Common myeloid progenitor, CD34-positive (primary cell): ENCODE data around the gene ALLC.
"Not testable (repeated sequence)": the region's sequence is repeated elsewhere in the genome, so short reads cannot be mapped to it uniquely, and the experiment has no call there.

Source experiments
- CTCF ChIA-PET: fragments of 350-600 bp; sonication (Branson Sonifier 250); formaldehyde crosslinking; loops from one replicate; lab custom pipeline; 2021; ENCODE audit warnings: antibody characterized with exemption; lab: Charles Lee
- POLR2A ChIA-PET: fragments of 350-600 bp; sonication (Branson Sonifier 250); formaldehyde crosslinking; loops from one replicate; lab custom pipeline; 2021; ENCODE audit warnings: antibody characterized with exemption; lab: Charles Lee
- DNase-seq, 3 donors: peaks; one replicate each; pipeline versions ENCODE4 v3.0.0 to v3.0.0-alpha.2; 2013
- H3K27ac ChIP-seq, 2 experiments: 1 replicate in 1 of 2; 2 replicates in 1 of 2; pipeline ENCODE4 v1.7.0; 2013; ENCODE audit warnings: inconsistent platforms in 2 of 2, low read length in 2 of 2, mild to moderate bottlenecking in 2 of 2, low read depth in 1 of 2, moderate library complexity in 1 of 2; ENCODE audit not compliant: severe bottlenecking in 2 of 2, insufficient read depth in 1 of 2, poor library complexity in 1 of 2
- H3K27me3 ChIP-seq, 5 experiments: replicated peaks in 2 of 5; 1 replicate in 3 of 5; 2 replicates in 2 of 5; pipeline versions ENCODE4 v1.6.1 to v1.7.0; 2013; ENCODE audit warnings: low read length in 4 of 5, mild to moderate bottlenecking in 2 of 5, moderate library complexity in 2 of 5, inconsistent platforms in 1 of 5; ENCODE audit not compliant: insufficient read depth in 5 of 5, control insufficient read depth in 4 of 5
- H3K36me3 ChIP-seq, 4 experiments: 1 replicate in 2 of 4; 2 replicates in 2 of 4; pipeline versions ENCODE4 v1.6.1 to v1.7.0; 2013; ENCODE audit warnings: low read length in 3 of 4, control low read depth in 1 of 4, mild to moderate bottlenecking in 1 of 4; ENCODE audit not compliant: control insufficient read depth in 4 of 4, insufficient read depth in 4 of 4
- H3K4me1 ChIP-seq, 4 experiments: 1 replicate in 3 of 4; 2 replicates in 1 of 4; pipeline versions ENCODE4 v1.6.1 to v1.7.1; 2013; ENCODE audit warnings: low read length in 3 of 4, mild to moderate bottlenecking in 3 of 4, control low read depth in 1 of 4, inconsistent platforms in 1 of 4, moderate library complexity in 1 of 4; ENCODE audit not compliant: control insufficient read depth in 4 of 4, insufficient read depth in 4 of 4; ENCODE audit errors: control extremely low read depth in 1 of 4
- H3K4me3 ChIP-seq, 7 experiments: 1 replicate in 4 of 7; 2 replicates in 3 of 7; pipeline versions ENCODE4 v1.5.1 to v1.7.0; 2013; ENCODE audit warnings: mild to moderate bottlenecking in 7 of 7, low read length in 6 of 7, moderate library complexity in 6 of 7, inconsistent platforms in 2 of 7, low read depth in 2 of 7, control low read depth in 1 of 7; ENCODE audit not compliant: insufficient read depth in 4 of 7, control insufficient read depth in 1 of 7; ENCODE audit errors: extremely low read depth in 1 of 7
- H3K9me3 ChIP-seq, 5 experiments: 1 replicate in 4 of 5; 2 replicates in 1 of 5; pipeline versions ENCODE4 v1.6.1 to v1.7.1; 2013; ENCODE audit warnings: low read length in 4 of 5, mild to moderate bottlenecking in 2 of 5, inconsistent platforms in 1 of 5, low read depth in 1 of 5, moderate library complexity in 1 of 5; ENCODE audit not compliant: control insufficient read depth in 4 of 5, insufficient read depth in 2 of 5; ENCODE audit errors: control extremely low read depth in 1 of 5
- WGBS: methylation state at CpG from one replicate; pipeline ENCODE4 v1.1.5; 2013; ENCODE audit not compliant: insufficient coverage; 5-methylcytosine and 5-hydroxymethylcytosine counted together

The ALLC gene

GRCh38 chr2:3635975-3636327 is 22.0 kb upstream of the ALLC start:
- POLR2A ChIA-PET = not testable (repeated sequence)

GRCh38 chr2:3636586-3637310 is 21.3 kb upstream of the ALLC start:
- ChIA-PET POLR2A (no interaction called here), CTCF (interaction anchor here (0.7 kb wide), 1 partner anchor 24 kb away, joined by 3 read pairs; no protein-coding TSS in a partner anchor)
- peaks cover 0 to under 1% (median 0%) of the 10 kb centered on the region in 5 experiments for H3K27me3 ChIP-seq
- H3K4me1 ChIP-seq = no peaks in the 10 kb centered on the region
- no peaks in the 10 kb centered on the region for H3K9me3 ChIP-seq
- no peak overlapping the region for H3K4me3 ChIP-seq
- H3K36me3 ChIP-seq = no peaks in the 10 kb centered on the region
- no peak overlapping the region for H3K27ac ChIP-seq
- no peak for DNase-seq
- 86% methylated on average over 7 of the region's 13 CpGs for WGBS

More at GRCh38 chr2:3635975-3636327, 22.0 kb upstream of the ALLC start:
- H3K27ac ChIP-seq, H3K36me3 ChIP-seq, DNase-seq, H3K27me3 ChIP-seq, H3K4me1 ChIP-seq, H3K9me3 ChIP-seq, H3K4me3 ChIP-seq: not testable (repeated sequence)
- 96% methylated on average over 12 of the region's 16 CpGs for WGBS
- CTCF ChIA-PET = interaction anchor here (0.7 to 1.8 kb wide), 2 partner anchors 8 to 23 kb away, joined by 3 read pairs; no protein-coding TSS in a partner anchor

GRCh38 chr2:3637311-3637675 is 20.7 kb upstream of the ALLC start:
- CTCF ChIA-PET = no interaction called here
- POLR2A ChIA-PET = no interaction called here

GRCh38 chr2:3637692-3638455 is 20.1 kb upstream of the ALLC start:
- ChIA-PET POLR2A (no interaction called here), CTCF (no interaction called here)
- 94% methylated on average over 28 of the region's 30 CpGs for WGBS
- no peak overlapping the region for H3K4me3 ChIP-seq
- no peaks in the 10 kb centered on the region for H3K4me1 ChIP-seq
- DNase-seq = no peak
- H3K27ac ChIP-seq = no peak overlapping the region
- H3K9me3 ChIP-seq = no peaks in the 10 kb centered on the region
- H3K36me3 ChIP-seq = no peaks in the 10 kb centered on the region
- H3K27me3 ChIP-seq = no peaks in the 10 kb centered on the region

More at GRCh38 chr2:3637311-3637675, 20.7 kb upstream of the ALLC start:
- H3K4me3 ChIP-seq = no peak overlapping the region
- no peaks in the 10 kb centered on the region for H3K4me1 ChIP-seq
- DNase-seq = no peak
- no peak overlapping the region for H3K27ac ChIP-seq
- no peaks in the 10 kb centered on the region for H3K27me3 ChIP-seq
- no peaks in the 10 kb centered on the region for H3K9me3 ChIP-seq
- WGBS = 93% methylated on average over 11 of the region's 11 CpGs
- H3K36me3 ChIP-seq = no peaks in the 10 kb centered on the region

- ChIA-PET POLR2A (no interaction called here), CTCF (no interaction called here)
- Histone ChIP-seq H3K36me3 (no peaks in the 10 kb centered on the region), H3K27me3 (no peaks in the 10 kb centered on the region), H3K9me3 (no peaks in the 10 kb centered on the region), H3K4me3 (no peak overlapping the region), H3K27ac (no peak overlapping the region), H3K4me1 (no peaks in the 10 kb centered on the region)
- 90% methylated on average over 3 of the region's 8 CpGs for WGBS
- no peak for DNase-seq
Observed at GRCh38 chr2:3638456-3638810, 19.6 kb upstream of the ALLC start.

- Histone ChIP-seq H3K36me3 (no peaks in the 10 kb centered on the region), H3K27ac (no peak overlapping the region), H3K9me3 (no peaks in the 10 kb centered on the region), H3K4me3 (no peak overlapping the region), H3K4me1 (no peaks in the 10 kb centered on the region), H3K27me3 (no peaks in the 10 kb centered on the region)
- DNase-seq = no peak
- CTCF ChIA-PET = no interaction called here
- WGBS = 93% methylated on average over 8 of the region's 10 CpGs
- POLR2A ChIA-PET = no interaction called here
Observed at GRCh38 chr2:3639015-3639630, 18.9 kb upstream of the ALLC start.

- ChIA-PET CTCF (no interaction called here), POLR2A (no interaction called here)
- no peak overlapping the region for H3K27ac ChIP-seq
- no peak for DNase-seq
- H3K36me3 ChIP-seq = no peaks in the 10 kb centered on the region
- H3K4me3 ChIP-seq = no peak overlapping the region
- no peaks in the 10 kb centered on the region for H3K27me3 ChIP-seq
- H3K4me1 ChIP-seq = no peaks in the 10 kb centered on the region
- no peaks in the 10 kb centered on the region for H3K9me3 ChIP-seq
- 94% methylated on average over 8 of the region's 8 CpGs for WGBS
Observed at GRCh38 chr2:3639653-3640052, 18.3 kb upstream of the ALLC start.
